Panc1 (cell line): ENCODE data around the gene SLC24A4. TPM values are rescaled to one million over a fixed set of nuclear protein-coding genes. Genes with fewer than 3 reads are reported as not detected.

Experiments
- ATAC-seq: fragments of 200-7000 bp; cut with Tn5 transposase; 2 replicates; pipeline ENCODE4 v1.9.1; 2020; ENCODE audit warnings: mild to moderate bottlenecking, moderate library complexity
- BruUV-seq: library from RNA; stranded (reverse); fragments of 400-500 nt; replicated peaks from 2 replicates; lab custom pipeline; 2021; lab: Mats Ljungman, UMichigan
- CTCF ChIA-PET: fragments of 300-600 bp; sonication (Branson Sonifier 250); formaldehyde crosslinking; loops from one replicate; lab custom pipeline; 2022; ENCODE audit warnings: antibody characterized with exemption; lab: Charles Lee
- POLR2A ChIA-PET: fragments of 300-600 bp; sonication (Branson Sonifier 250); formaldehyde crosslinking; loops from one replicate; lab custom pipeline; 2022; ENCODE audit warnings: antibody characterized with exemption; lab: Charles Lee
- DNase-seq: peaks from one replicate; pipeline ENCODE4 v3.0.0-alpha.2; 2010; ENCODE audit warnings: low read depth, low spot score
- H3K27ac ChIP-seq: 2 replicates; pipeline ENCODE4 v1.5.1; 2011; ENCODE audit warnings: mild to moderate bottlenecking, low read length, inconsistent platforms
- H3K27me3 ChIP-seq: fragments of 200-500 bp; sonication (Bioruptor generic); 2 replicates; pipeline ENCODE4 v1.6.0; 2014; ENCODE audit warnings: low read length, inconsistent platforms; ENCODE audit not compliant: control insufficient read depth, insufficient read depth
- H3K36me3 ChIP-seq: fragments of 200-500 bp; sonication (Bioruptor generic); 2 replicates; pipeline ENCODE4 v1.5.1; 2014; ENCODE audit warnings: inconsistent platforms, mild to moderate bottlenecking, low read length, moderate library complexity; ENCODE audit not compliant: control insufficient read depth, insufficient read depth
- H3K4me1 ChIP-seq: 2 replicates; pipeline ENCODE4 v1.5.1; 2011; ENCODE audit warnings: inconsistent platforms, mild to moderate bottlenecking, low read length, moderate library complexity; ENCODE audit not compliant: control insufficient read depth, insufficient read depth
- H3K4me3 ChIP-seq, 2 experiments: 2 replicates each; pipeline ENCODE4 v1.5.1; 2011 to 2012; ENCODE audit warnings: low read depth in 2 of 2, low read length in 2 of 2, mild to moderate bottlenecking in 2 of 2, inconsistent platforms in 1 of 2, moderate library complexity in 1 of 2
- H3K9me3 ChIP-seq: fragments of 200-500 bp; sonication (Bioruptor generic); 2 replicates; pipeline ENCODE4 v1.5.1; 2014; ENCODE audit warnings: low read depth, mild to moderate bottlenecking, inconsistent platforms, low read length, moderate library complexity; ENCODE audit not compliant: control insufficient read depth, insufficient read depth
- POLR2AphosphoS5 ChIP-seq: IDR thresholded peaks from 2 replicates; pipeline ENCODE4 v1.6.1; 2012; ENCODE audit warnings: mild to moderate bottlenecking, low read depth, low read length, moderate library complexity
- SIN3A ChIP-seq: IDR thresholded peaks from 2 replicates; pipeline ENCODE4 v1.6.1; 2012; ENCODE audit warnings: low read depth, mild to moderate bottlenecking, low read length, moderate library complexity, borderline replicate concordance; ENCODE audit not compliant: insufficient read depth
- TCF7L2 ChIP-seq: IDR thresholded peaks from 2 replicates; pipeline ENCODE4 v1.6.1; 2011; ENCODE audit warnings: mild to moderate bottlenecking, low read depth, low read length, inconsistent platforms
- in situ Hi-C: cut with HindIII; loops from 2 replicates; pipeline ENCODE4 v1.10.0; 2016; ENCODE audit warnings: low sequenced_read_pairs, low pct_unique_long_range_greater_than_20kb
- intact Hi-C: fragments of 100-400 bp; cut with micrococcal nuclease; formaldehyde crosslinking; loops from one replicate; pipeline ENCODE4 v1.10.0; 2022; ENCODE audit not compliant: unreplicated experiment
- total RNA-seq: library from RNA; stranded (reverse); gene quantifications from one replicate; pipeline ENCODE4 v1.2.1, GENCODE V29; 2021; ENCODE audit not compliant: unreplicated experiment
- TF ChIP-seq, protein P1 (sequence below): fragments of 450-650 bp; IDR thresholded peaks from 2 replicates; pipeline ENCODE4 v1.5.1; 2017; ENCODE audit warnings: mild to moderate bottlenecking
- TF ChIP-seq, protein P2 (sequence below), 2 experiments: IDR thresholded peaks; 2 replicates each; pipeline ENCODE4 v1.6.1; 2011 to 2012; ENCODE audit warnings: low read depth in 2 of 2, control low read depth in 1 of 2, low read length in 1 of 2, mild to moderate bottlenecking in 1 of 2, moderate library complexity in 1 of 2; ENCODE audit not compliant: insufficient read depth in 1 of 2

Gene SLC24A4
- total RNA-seq, 1 experiment from 2014 or later = not detected

DNA sequence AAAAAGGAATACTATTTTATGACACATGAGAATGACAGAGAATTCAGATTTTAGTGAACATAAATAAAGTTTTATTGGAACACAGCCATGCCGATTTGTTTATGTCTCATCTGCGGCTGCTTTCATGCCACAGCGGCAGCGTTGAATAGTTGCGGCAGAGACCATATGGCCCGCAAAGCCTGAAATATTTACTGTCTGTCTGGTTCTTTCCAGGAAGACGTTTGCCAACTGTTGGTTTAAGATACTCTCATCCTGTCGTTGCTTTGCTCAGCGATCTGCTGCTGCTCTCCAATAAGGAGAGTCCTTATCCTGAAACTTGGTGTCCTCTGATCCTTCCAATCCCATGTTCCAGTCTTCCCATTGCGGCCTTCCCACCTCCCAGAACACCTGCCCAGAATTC is 89.9 kb downstream of the SLC24A4 start:
- Histone ChIP-seq H3K4me3 (no peak overlapping the region), H3K27me3 (no peaks in the 10 kb centered on the region), H3K9me3 (no peaks in the 10 kb centered on the region), H3K36me3 (no peaks in the 10 kb centered on the region), H3K27ac (no peak overlapping the region), H3K4me1 (no peaks in the 10 kb centered on the region)
- ChIA-PET CTCF (interaction anchor here (0.7 kb wide), 1 partner anchor 20 kb away, joined by 4 read pairs; no protein-coding TSS in a partner anchor), POLR2A (no interaction called here)
- no TSS peak for BruUV-seq
- TF ChIP-seq POLR2AphosphoS5 (no peak), SIN3A (no peak), TCF7L2 (no peak)
- TF ChIP-seq, protein P1, sequence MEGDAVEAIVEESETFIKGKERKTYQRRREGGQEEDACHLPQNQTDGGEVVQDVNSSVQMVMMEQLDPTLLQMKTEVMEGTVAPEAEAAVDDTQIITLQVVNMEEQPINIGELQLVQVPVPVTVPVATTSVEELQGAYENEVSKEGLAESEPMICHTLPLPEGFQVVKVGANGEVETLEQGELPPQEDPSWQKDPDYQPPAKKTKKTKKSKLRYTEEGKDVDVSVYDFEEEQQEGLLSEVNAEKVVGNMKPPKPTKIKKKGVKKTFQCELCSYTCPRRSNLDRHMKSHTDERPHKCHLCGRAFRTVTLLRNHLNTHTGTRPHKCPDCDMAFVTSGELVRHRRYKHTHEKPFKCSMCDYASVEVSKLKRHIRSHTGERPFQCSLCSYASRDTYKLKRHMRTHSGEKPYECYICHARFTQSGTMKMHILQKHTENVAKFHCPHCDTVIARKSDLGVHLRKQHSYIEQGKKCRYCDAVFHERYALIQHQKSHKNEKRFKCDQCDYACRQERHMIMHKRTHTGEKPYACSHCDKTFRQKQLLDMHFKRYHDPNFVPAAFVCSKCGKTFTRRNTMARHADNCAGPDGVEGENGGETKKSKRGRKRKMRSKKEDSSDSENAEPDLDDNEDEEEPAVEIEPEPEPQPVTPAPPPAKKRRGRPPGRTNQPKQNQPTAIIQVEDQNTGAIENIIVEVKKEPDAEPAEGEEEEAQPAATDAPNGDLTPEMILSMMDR = no peak
- TF ChIP-seq, protein P2, sequence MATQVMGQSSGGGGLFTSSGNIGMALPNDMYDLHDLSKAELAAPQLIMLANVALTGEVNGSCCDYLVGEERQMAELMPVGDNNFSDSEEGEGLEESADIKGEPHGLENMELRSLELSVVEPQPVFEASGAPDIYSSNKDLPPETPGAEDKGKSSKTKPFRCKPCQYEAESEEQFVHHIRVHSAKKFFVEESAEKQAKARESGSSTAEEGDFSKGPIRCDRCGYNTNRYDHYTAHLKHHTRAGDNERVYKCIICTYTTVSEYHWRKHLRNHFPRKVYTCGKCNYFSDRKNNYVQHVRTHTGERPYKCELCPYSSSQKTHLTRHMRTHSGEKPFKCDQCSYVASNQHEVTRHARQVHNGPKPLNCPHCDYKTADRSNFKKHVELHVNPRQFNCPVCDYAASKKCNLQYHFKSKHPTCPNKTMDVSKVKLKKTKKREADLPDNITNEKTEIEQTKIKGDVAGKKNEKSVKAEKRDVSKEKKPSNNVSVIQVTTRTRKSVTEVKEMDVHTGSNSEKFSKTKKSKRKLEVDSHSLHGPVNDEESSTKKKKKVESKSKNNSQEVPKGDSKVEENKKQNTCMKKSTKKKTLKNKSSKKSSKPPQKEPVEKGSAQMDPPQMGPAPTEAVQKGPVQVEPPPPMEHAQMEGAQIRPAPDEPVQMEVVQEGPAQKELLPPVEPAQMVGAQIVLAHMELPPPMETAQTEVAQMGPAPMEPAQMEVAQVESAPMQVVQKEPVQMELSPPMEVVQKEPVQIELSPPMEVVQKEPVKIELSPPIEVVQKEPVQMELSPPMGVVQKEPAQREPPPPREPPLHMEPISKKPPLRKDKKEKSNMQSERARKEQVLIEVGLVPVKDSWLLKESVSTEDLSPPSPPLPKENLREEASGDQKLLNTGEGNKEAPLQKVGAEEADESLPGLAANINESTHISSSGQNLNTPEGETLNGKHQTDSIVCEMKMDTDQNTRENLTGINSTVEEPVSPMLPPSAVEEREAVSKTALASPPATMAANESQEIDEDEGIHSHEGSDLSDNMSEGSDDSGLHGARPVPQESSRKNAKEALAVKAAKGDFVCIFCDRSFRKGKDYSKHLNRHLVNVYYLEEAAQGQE (IDR thresholded peaks at IDR 0.05; ENCODE audit: insufficient read depth in 1 of 2, low read depth in 2 of 2, low read length in 1 of 2) = no peak
- ATAC-seq (no peak), DNase-seq (no peak)
- in situ Hi-C loops = no loop called here
- intact Hi-C loops = no loop called here

DNA sequence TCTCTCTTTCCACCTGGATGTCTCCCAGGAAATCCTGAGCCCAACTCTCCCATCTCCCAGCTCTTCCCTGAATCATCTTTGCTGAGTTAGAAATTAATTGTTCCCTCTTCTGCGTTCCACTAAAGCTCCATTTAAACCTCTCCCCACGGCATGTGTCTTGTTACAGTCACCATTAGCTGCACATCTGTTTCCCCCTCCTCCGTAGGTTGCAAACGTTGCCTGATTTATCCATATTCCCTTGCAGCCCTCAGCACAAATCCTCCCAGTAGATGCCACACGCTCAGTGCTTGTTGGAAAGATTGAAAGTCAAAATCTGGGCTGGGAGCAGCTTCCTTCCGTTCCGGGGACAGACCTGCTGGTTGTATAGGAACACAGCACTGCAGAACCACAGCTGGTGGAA is 90.4 kb downstream of the SLC24A4 start:
- TF ChIP-seq, protein P2 (IDR thresholded peaks at IDR 0.05; ENCODE audit: insufficient read depth in 1 of 2, low read depth in 2 of 2, low read length in 1 of 2) = no peak
- TF ChIP-seq, protein P1 = no peak
- TF ChIP-seq SIN3A (no peak), TCF7L2 (no peak), POLR2AphosphoS5 (no peak)
- no TSS peak for BruUV-seq
- ChIA-PET CTCF (interaction anchor here (0.7 kb wide), 1 partner anchor 20 kb away, joined by 4 read pairs; no protein-coding TSS in a partner anchor), POLR2A (no interaction called here)
- DNase-seq = no peak
- Histone ChIP-seq H3K9me3 (no peaks in the 10 kb centered on the region), H3K4me1 (no peaks in the 10 kb centered on the region), H3K27me3 (no peaks in the 10 kb centered on the region), H3K36me3 (no peaks in the 10 kb centered on the region), H3K4me3 (no peak overlapping the region), H3K27ac (no peak overlapping the region)
- in situ Hi-C loops (no loop called here), intact Hi-C loops (no loop called here)
- no peak for ATAC-seq
